OCI-LY7 (cell line): ENCODE results near the gene PRPSAP2.

Source experiments
- EZH2phosphoT487 ChIP-seq: fragments of 200-600 bp; sonication (generic); IDR thresholded peaks from 2 replicates; pipeline ENCODE4 v1.6.1; 2018; ENCODE audit warnings: low read depth, borderline replicate concordance, mild to moderate bottlenecking, mixed run types, antibody characterized with exemption, low read length, moderate library complexity, mixed read lengths
- TF ChIP-seq, protein P1 (sequence below): fragments of 200-600 bp; sonication (generic); conservative IDR thresholded peaks from 2 replicates; pipeline ENCODE4 v1.5.1; 2014; ENCODE audit warnings: mild to moderate bottlenecking, antibody characterized with exemption, low read length, moderate library complexity, mixed read lengths

DNA sequence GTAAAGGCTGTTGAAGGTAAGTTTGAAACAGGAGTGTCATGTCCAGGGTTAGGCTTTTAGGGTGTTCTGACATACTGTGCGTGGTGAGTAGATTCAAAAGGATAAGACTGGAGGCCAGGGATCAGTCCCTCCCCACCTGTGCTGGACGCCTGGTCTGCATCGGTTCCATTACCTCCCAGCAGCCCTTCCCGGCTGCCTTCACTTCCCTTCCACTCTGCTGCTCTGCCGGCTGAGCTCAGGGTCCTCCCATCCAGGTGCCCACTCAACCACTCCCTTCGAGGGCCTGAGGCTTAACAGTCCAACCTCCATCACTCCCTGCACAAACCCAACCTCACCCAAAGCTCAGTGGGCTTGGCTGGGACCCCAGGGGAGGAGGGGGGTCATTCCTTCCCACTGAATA lies 89.9 kb downstream of the PRPSAP2 start:
- TF ChIP-seq, protein P1, sequence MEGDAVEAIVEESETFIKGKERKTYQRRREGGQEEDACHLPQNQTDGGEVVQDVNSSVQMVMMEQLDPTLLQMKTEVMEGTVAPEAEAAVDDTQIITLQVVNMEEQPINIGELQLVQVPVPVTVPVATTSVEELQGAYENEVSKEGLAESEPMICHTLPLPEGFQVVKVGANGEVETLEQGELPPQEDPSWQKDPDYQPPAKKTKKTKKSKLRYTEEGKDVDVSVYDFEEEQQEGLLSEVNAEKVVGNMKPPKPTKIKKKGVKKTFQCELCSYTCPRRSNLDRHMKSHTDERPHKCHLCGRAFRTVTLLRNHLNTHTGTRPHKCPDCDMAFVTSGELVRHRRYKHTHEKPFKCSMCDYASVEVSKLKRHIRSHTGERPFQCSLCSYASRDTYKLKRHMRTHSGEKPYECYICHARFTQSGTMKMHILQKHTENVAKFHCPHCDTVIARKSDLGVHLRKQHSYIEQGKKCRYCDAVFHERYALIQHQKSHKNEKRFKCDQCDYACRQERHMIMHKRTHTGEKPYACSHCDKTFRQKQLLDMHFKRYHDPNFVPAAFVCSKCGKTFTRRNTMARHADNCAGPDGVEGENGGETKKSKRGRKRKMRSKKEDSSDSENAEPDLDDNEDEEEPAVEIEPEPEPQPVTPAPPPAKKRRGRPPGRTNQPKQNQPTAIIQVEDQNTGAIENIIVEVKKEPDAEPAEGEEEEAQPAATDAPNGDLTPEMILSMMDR: no peak
- no peak for TF ChIP-seq EZH2phosphoT487
